B cell (primary cell): ENCODE data around the gene XYLB. TPM values are rescaled to one million over a fixed set of nuclear protein-coding genes. Genes with fewer than 3 reads are reported as not detected.

Source experiments
- ATAC-seq: fragments of 200-7000 bp; cut with Tn5 transposase; one replicate; pipeline ENCODE4 v1.10.0; 2021; ENCODE audit warnings: low read depth, mild to moderate bottlenecking, moderate number of reproducible peaks, moderate library complexity
- CTCF ChIA-PET: fragments of 350-600 bp; sonication (Branson Sonifier 250); formaldehyde crosslinking; loops from one replicate; lab custom pipeline; 2021; ENCODE audit warnings: antibody characterized with exemption, inconsistent platforms; lab: Charles Lee
- POLR2A ChIA-PET: fragments of 350-600 bp; sonication (Branson Sonifier 250); formaldehyde crosslinking; loops from one replicate; lab custom pipeline; 2021; ENCODE audit warnings: antibody characterized with exemption; lab: Charles Lee
- DNase-seq: peaks from one replicate; pipeline ENCODE4 v3.0.0; 2013
- H2AFZ ChIP-seq: 2 replicates; pipeline ENCODE4 v1.6.1; 2012; ENCODE audit warnings: mild to moderate bottlenecking, low read depth, low read length; ENCODE audit not compliant: insufficient read depth, poor library complexity, severe bottlenecking
- H3K27ac ChIP-seq, 2 donors: 1 replicate in 1 of 2; 2 replicates in 1 of 2; pipeline ENCODE4 v1.5.1; 2012 to 2013; ENCODE audit warnings: low read length in 2 of 2, mild to moderate bottlenecking in 2 of 2, moderate library complexity in 1 of 2
- H3K27me3 ChIP-seq, 4 experiments: fragments of 200-600 bp in 1 of 4; sonication (generic) in 1 of 4; replicated peaks in 1 of 4; 1 replicate in 2 of 4; 2 replicates in 2 of 4; pipeline versions ENCODE4 v1.6.1 to v1.7.0; 2013 to 2016; ENCODE audit warnings: low read length in 3 of 4, mild to moderate bottlenecking in 2 of 4, mixed read lengths in 1 of 4, moderate library complexity in 1 of 4; ENCODE audit not compliant: insufficient read depth in 4 of 4, control insufficient read depth in 3 of 4; ENCODE audit errors: control extremely low read depth in 1 of 4
- H3K36me3 ChIP-seq, 2 experiments: replicated peaks in 1 of 2; 1 replicate in 1 of 2; 2 replicates in 1 of 2; pipeline versions ENCODE4 v1.6.1 to v1.7.1; 2013; ENCODE audit warnings: low read length in 1 of 2; ENCODE audit not compliant: insufficient read depth in 2 of 2, control insufficient read depth in 1 of 2; ENCODE audit errors: control extremely low read depth in 1 of 2, extremely low read depth in 1 of 2
- H3K4me1 ChIP-seq, 2 donors: fragments of 200-600 bp in 1 of 2; sonication (generic) in 1 of 2; 1 replicate in 1 of 2; 2 replicates in 1 of 2; pipeline versions ENCODE4 v1.5.1 to v1.6.1; 2013 to 2017; ENCODE audit warnings: low read length in 2 of 2; ENCODE audit not compliant: control insufficient read depth in 2 of 2, insufficient read depth in 2 of 2
- H3K4me2 ChIP-seq: replicated peaks from 2 replicates; pipeline ENCODE3; 2012; ENCODE audit warnings: mild to moderate bottlenecking, low read depth, low read length; ENCODE audit not compliant: poor library complexity, severe bottlenecking
- H3K4me3 ChIP-seq, 5 experiments: fragments of 200-600 bp in 1 of 5; sonication (generic) in 1 of 5; 1 replicate in 3 of 5; 2 replicates in 2 of 5; pipeline versions ENCODE4 v1.5.1 to v1.7.0; 2011 to 2016; ENCODE audit warnings: low read length in 4 of 5, mild to moderate bottlenecking in 4 of 5, low read depth in 2 of 5, control low read depth in 1 of 5, moderate library complexity in 1 of 5; ENCODE audit not compliant: insufficient read depth in 1 of 5; ENCODE audit errors: control extremely low read depth in 1 of 5, extremely low read depth in 1 of 5
- H3K79me2 ChIP-seq: fragments of 200-600 bp; sonication (generic); one replicate; pipeline ENCODE4 v1.6.0; 2016; ENCODE audit warnings: low read length; ENCODE audit not compliant: control insufficient read depth, insufficient read depth
- H3K9ac ChIP-seq: fragments of 200-600 bp; sonication (generic); 2 replicates; pipeline ENCODE4 v1.6.1; 2017; ENCODE audit warnings: mild to moderate bottlenecking, low read length, moderate library complexity
- H3K9me3 ChIP-seq, 3 donors: one replicate each; pipeline versions ENCODE4 v1.6.1 to v1.7.1; 2013; ENCODE audit warnings: low read length in 2 of 3; ENCODE audit not compliant: control insufficient read depth in 2 of 3, insufficient read depth in 1 of 3; ENCODE audit errors: control extremely low read depth in 1 of 3
- H4K20me1 ChIP-seq: 2 replicates; pipeline ENCODE4 v1.6.0; 2012; ENCODE audit warnings: mild to moderate bottlenecking, low read length; ENCODE audit not compliant: insufficient read depth, control insufficient read depth, poor library complexity, severe bottlenecking
- H3K27ac Mint-ChIP-seq: one replicate; pipeline ENCODE4 v1.8.0; 2021; ENCODE audit warnings: mixed read lengths
- H3K27me3 Mint-ChIP-seq: one replicate; pipeline ENCODE4 v1.8.0; 2021; ENCODE audit warnings: mixed read lengths
- H3K4me1 Mint-ChIP-seq: one replicate; pipeline ENCODE4 v1.8.0; 2021; ENCODE audit warnings: mixed read lengths
- H3K4me3 Mint-ChIP-seq: one replicate; pipeline ENCODE4 v1.8.0; 2021; ENCODE audit warnings: mixed read lengths
- H3K9me3 Mint-ChIP-seq: one replicate; pipeline ENCODE4 v1.8.0; 2022; ENCODE audit warnings: mixed read lengths; ENCODE audit not compliant: insufficient read depth
- EZH2 ChIP-seq: IDR thresholded peaks from 2 replicates; pipeline ENCODE4 v1.6.1; 2012; ENCODE audit warnings: borderline replicate concordance, low read depth, mild to moderate bottlenecking, moderate library complexity, low read length; ENCODE audit not compliant: insufficient read depth, poor library complexity, severe bottlenecking
- WGBS: methylation state at CpG from one replicate; pipeline ENCODE4 v1.1.5; 2013; ENCODE audit warnings: missing lambda C conversion rate; ENCODE audit not compliant: insufficient coverage; 5-methylcytosine and 5-hydroxymethylcytosine counted together
- intact Hi-C: fragments of 100-400 bp; cut with micrococcal nuclease; formaldehyde crosslinking; loops from one replicate; pipeline ENCODE4 v1.10.0; 2022
- polyA plus RNA-seq: library from polyadenylated mRNA; depleted of rRNA; stranded (reverse); fragments of >200 nt; gene quantifications from 2 replicates; pipeline ENCODE4 v1.2.3, GENCODE V29; 2012
- total RNA-seq, 2 donors: library from RNA; stranded (reverse); fragments of 120-200 nt in 1 of 2; gene quantifications; 1 replicate in 1 of 2; 2 replicates in 1 of 2; pipeline versions ENCODE4 v1.2.3 to v1.2.4, GENCODE V29; 2013 to 2022
- TF ChIP-seq, protein P1 (sequence below): fragments of 200-600 bp; IDR thresholded peaks from one replicate; pipeline ENCODE4 v1.8.0; 2022; ENCODE audit warnings: antibody characterized with exemption, mild to moderate bottlenecking

The XYLB gene
- total and polyA plus RNA-seq, 2 donors (not counting 1 experiment from before 2014, with no cell fraction given) = 0.19 to 0.71 TPM

DNA sequence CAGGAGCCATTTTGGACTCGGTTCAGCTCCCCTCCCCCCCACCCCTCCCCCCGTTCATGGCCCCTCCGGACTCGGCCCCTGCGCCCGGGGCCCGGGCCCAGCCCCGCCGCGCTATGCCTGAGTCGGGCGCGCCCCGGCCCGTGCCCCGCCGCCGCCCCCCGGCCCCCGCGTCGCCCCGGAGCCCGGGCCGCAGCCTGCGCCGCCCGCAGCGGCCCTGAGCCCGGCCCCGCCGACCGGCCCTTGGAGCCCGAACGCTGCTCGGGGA, 107.3 kb downstream of the XYLB start:
- Mint-ChIP-seq H3K27me3 (peaks cover 28% of the 10 kb centered on the region), H3K4me1 (peaks cover 15% of the 10 kb centered on the region), H3K9me3 (no peaks in the 10 kb centered on the region), H3K27ac (no peak overlapping the region), H3K4me3 (peak overlapping the region; percentile 85)
- Histone ChIP-seq H3K4me1 (peaks cover 13 to 24% of the 10 kb centered on the region in 2 donors), H3K9me3 (peaks cover 0 to 11% (median 0%) of the 10 kb centered on the region in 3 donors), H4K20me1 (no peaks in the 10 kb centered on the region), H3K79me2 (no peaks in the 10 kb centered on the region), H3K4me2 (peak overlapping the region; percentile 81), H3K36me3 (no peaks in the 10 kb centered on the region), H3K4me3 (peak overlapping the region in 3 of 5 experiments; percentile 55 to 63 (median 60)), H2AFZ (peak overlapping the region; percentile 71), H3K27me3 (peaks cover 0 to 33% (median 8%) of the 10 kb centered on the region in 4 experiments), H3K27ac (no peak overlapping the region), H3K9ac (peak overlapping the region; percentile 66)
- WGBS = under 1% methylated on average over 31 of the region's 36 CpGs
- TF ChIP-seq, protein P1, sequence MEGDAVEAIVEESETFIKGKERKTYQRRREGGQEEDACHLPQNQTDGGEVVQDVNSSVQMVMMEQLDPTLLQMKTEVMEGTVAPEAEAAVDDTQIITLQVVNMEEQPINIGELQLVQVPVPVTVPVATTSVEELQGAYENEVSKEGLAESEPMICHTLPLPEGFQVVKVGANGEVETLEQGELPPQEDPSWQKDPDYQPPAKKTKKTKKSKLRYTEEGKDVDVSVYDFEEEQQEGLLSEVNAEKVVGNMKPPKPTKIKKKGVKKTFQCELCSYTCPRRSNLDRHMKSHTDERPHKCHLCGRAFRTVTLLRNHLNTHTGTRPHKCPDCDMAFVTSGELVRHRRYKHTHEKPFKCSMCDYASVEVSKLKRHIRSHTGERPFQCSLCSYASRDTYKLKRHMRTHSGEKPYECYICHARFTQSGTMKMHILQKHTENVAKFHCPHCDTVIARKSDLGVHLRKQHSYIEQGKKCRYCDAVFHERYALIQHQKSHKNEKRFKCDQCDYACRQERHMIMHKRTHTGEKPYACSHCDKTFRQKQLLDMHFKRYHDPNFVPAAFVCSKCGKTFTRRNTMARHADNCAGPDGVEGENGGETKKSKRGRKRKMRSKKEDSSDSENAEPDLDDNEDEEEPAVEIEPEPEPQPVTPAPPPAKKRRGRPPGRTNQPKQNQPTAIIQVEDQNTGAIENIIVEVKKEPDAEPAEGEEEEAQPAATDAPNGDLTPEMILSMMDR = no peak
- ATAC-seq = no peak
- DNase-seq = no peak
- CTCF ChIA-PET = no interaction called here
- POLR2A ChIA-PET = no interaction called here
- intact Hi-C loops = loop anchor here (1.0 to 10.0 kb wide), 2 partner anchors 42 to 109 kb away; partner anchors contain the start of genes EXOG and XYLB

DNA sequence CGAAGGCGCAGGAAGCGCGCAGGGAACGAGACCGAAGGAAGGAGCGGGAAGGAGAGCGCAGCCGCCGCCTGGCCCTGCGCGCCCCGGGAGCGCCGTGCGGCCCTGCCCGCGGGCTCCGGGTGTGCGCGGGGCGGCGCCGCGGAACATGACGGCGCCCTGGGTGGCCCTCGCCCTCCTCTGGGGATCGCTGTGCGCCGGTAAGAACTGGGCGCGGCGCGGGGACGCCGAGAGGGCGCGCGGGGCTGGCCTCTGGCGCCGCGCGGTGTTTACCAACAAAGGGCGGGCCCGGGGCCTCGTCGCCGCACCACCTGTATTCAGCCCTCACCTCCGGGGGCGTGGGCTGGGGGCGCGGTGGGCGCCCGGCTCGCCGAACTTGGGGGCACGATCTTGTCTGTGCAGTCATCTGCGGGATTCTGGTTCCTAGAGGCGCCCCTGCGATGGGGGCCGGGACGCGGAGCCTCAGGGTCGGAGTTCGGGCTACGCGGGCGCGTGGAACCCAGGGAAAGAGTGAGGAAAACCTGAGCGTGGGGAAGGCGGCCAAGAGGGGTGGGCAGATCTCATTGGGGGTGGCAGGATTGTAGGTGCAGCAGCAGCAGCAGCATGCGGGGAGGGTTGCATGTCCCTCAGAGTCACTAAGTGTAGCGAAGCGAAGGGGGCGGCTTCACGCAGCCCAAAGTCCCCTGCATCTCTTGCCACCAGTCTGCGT, 107.7 kb downstream of the XYLB start:
- H3K9me3 Mint-ChIP-seq = no peaks in the 10 kb centered on the region
- Histone ChIP-seq H2AFZ (peak overlapping the region; percentile 71), H3K4me1 (peaks cover 13 to 24% of the 10 kb centered on the region in 2 donors), H3K79me2 (no peaks in the 10 kb centered on the region), H3K27ac (no peak overlapping the region), H3K36me3 (no peaks in the 10 kb centered on the region), H3K9me3 (peaks cover 0 to 11% (median 0%) of the 10 kb centered on the region in 3 donors), H3K4me3 (peak overlapping the region; percentile 40 to 63 (median 55)), H3K4me2 (peak overlapping the region; percentile 81), H4K20me1 (no peaks in the 10 kb centered on the region), H3K27me3 (peaks cover 0 to 33% (median 8%) of the 10 kb centered on the region in 4 experiments), H3K9ac (peak overlapping the region; percentile 66)
- ChIA-PET CTCF (no interaction called here), POLR2A (no interaction called here)
- intact Hi-C loops = loop anchor here (10.0 kb wide), 1 partner anchor 110 kb away; the partner anchor contains the start of gene XYLB
- TF ChIP-seq, protein P1 = no peak
- no peak for TF ChIP-seq EZH2
- H3K4me1 Mint-ChIP-seq = peaks cover 15% of the 10 kb centered on the region
- peak; percentile 47 for DNase-seq
- peak overlapping the region; percentile 29 for H3K27ac Mint-ChIP-seq
- H3K27me3 Mint-ChIP-seq = peaks cover 28% of the 10 kb centered on the region
- ATAC-seq = peak; percentile 42
- WGBS = under 1% methylated on average over 78 of the region's 78 CpGs
- peak overlapping the region; percentile 90 for H3K4me3 Mint-ChIP-seq
